HEK293 (cell line): ENCODE measurements around the gene ARHGAP35.

ENCODE experiments used
- CTCF ChIA-PET: fragments of 350-600 bp; formaldehyde crosslinking; extraction: SDS; loops from one replicate; lab custom pipeline; 2021; ENCODE audit warnings: antibody characterized with exemption; lab: Yijun Ruan, JAX
- POLR2A ChIA-PET: fragments of 300-600 bp; formaldehyde crosslinking; extraction: SDS; loops from one replicate; lab custom pipeline; 2020; ENCODE audit warnings: antibody characterized with exemption, inconsistent platforms; lab: Yijun Ruan, JAX
- H3K27ac ChIP-seq: fragments of 200-500 bp; sonication (Bioruptor generic); 2 replicates; pipeline ENCODE4 v1.5.1; 2014; ENCODE audit warnings: low read depth, low read length, control low read depth, inconsistent platforms; ENCODE audit errors: extremely low read depth
- H3K36me3 ChIP-seq, 2 experiments: fragments of 200-500 bp in 1 of 2; sonication (Bioruptor generic) in 1 of 2; 1 replicate in 1 of 2; 2 replicates in 1 of 2; pipeline ENCODE4 v1.5.1; 2014 to 2017; ENCODE audit warnings: inconsistent platforms in 2 of 2, low read length in 2 of 2; ENCODE audit not compliant: control insufficient read depth in 2 of 2, insufficient read depth in 1 of 2
- H3K4me1 ChIP-seq: fragments of 200-500 bp; sonication (Bioruptor generic); 2 replicates; pipeline ENCODE4 v1.5.1; 2014; ENCODE audit warnings: mild to moderate bottlenecking, low read length, inconsistent platforms; ENCODE audit not compliant: control insufficient read depth, insufficient read depth
- H3K4me3 ChIP-seq: 2 replicates; pipeline ENCODE4 v1.5.1; 2011; ENCODE audit warnings: low read depth, mild to moderate bottlenecking, control low read depth, low read length, moderate library complexity
- H3K9me3 ChIP-seq: fragments of 200-500 bp; sonication (Bioruptor generic); 2 replicates; pipeline ENCODE4 v1.5.1; 2014; ENCODE audit warnings: low read depth, low read length, inconsistent platforms; ENCODE audit not compliant: control insufficient read depth, insufficient read depth
- HOXA7 ChIP-seq: sonication (generic); formaldehyde crosslinking; IDR thresholded peaks from 2 replicates; pipeline ENCODE4 v1.8.1; 2022; ENCODE audit warnings: missing genetic modification reagents, borderline replicate concordance
- KLF16 ChIP-seq: fragments of 450-650 bp; formaldehyde crosslinking; IDR thresholded peaks from 2 replicates; pipeline ENCODE4 v1.5.1; 2017; ENCODE audit warnings: missing biosample characterization, missing genetic modification characterization
- MZF1 ChIP-seq: fragments of 450-650 bp; formaldehyde crosslinking; IDR thresholded peaks from 2 replicates; pipeline ENCODE4 v1.5.1; 2017; ENCODE audit warnings: missing biosample characterization, missing genetic modification characterization, borderline replicate concordance
- SALL2 ChIP-seq: fragments of 450-650 bp; formaldehyde crosslinking; IDR thresholded peaks from 2 replicates; pipeline ENCODE4 v1.5.0; 2017; ENCODE audit warnings: missing biosample characterization, mild to moderate bottlenecking, missing genetic modification characterization, borderline replicate concordance
- SP7 ChIP-seq: fragments of 450-650 bp; formaldehyde crosslinking; IDR thresholded peaks from 2 replicates; pipeline ENCODE4 v1.5.1; 2016; ENCODE audit warnings: missing biosample characterization, missing genetic modification characterization
- YY2 ChIP-seq: fragments of 450-650 bp; formaldehyde crosslinking; IDR thresholded peaks from 2 replicates; pipeline ENCODE4 v1.5.1; 2016; ENCODE audit warnings: missing biosample characterization, missing genetic modification characterization
- ZBTB1 ChIP-seq: fragments of 450-650 bp; formaldehyde crosslinking; IDR thresholded peaks from 2 replicates; pipeline ENCODE4 v1.5.1; 2016; ENCODE audit warnings: missing biosample characterization, missing genetic modification characterization
- ZFP69B ChIP-seq: fragments of 450-650 bp; formaldehyde crosslinking; IDR thresholded peaks from 2 replicates; pipeline ENCODE4 v1.5.1; 2016; ENCODE audit warnings: missing biosample characterization, missing genetic modification characterization
- ZNF10 ChIP-seq: fragments of 450-650 bp; formaldehyde crosslinking; IDR thresholded peaks from 2 replicates; pipeline ENCODE4 v1.5.1; 2017; ENCODE audit warnings: missing biosample characterization, missing genetic modification characterization
- ZNF112 ChIP-seq: fragments of 450-650 bp; formaldehyde crosslinking; IDR thresholded peaks from 2 replicates; pipeline ENCODE4 v1.5.0; 2017; ENCODE audit warnings: missing biosample characterization, missing genetic modification characterization
- ZNF19 ChIP-seq: fragments of 450-650 bp; formaldehyde crosslinking; IDR thresholded peaks from 2 replicates; pipeline ENCODE4; 2016; ENCODE audit warnings: missing biosample characterization, missing genetic modification characterization, low read depth
- ZNF2 ChIP-seq: fragments of 450-650 bp; formaldehyde crosslinking; IDR thresholded peaks from 2 replicates; pipeline ENCODE4 v1.5.1; 2016; ENCODE audit warnings: missing biosample characterization, missing genetic modification characterization
- ZNF214 ChIP-seq: fragments of 450-650 bp; formaldehyde crosslinking; IDR thresholded peaks from 2 replicates; pipeline ENCODE4 v1.5.1; 2017; ENCODE audit warnings: missing biosample characterization, mild to moderate bottlenecking, missing genetic modification characterization, borderline replicate concordance
- ZNF394 ChIP-seq: fragments of 450-650 bp; formaldehyde crosslinking; IDR thresholded peaks from 2 replicates; pipeline ENCODE4 v1.5.1; 2016; ENCODE audit warnings: missing biosample characterization, missing genetic modification characterization, mild to moderate bottlenecking, moderate library complexity, borderline replicate concordance
- ZNF416 ChIP-seq: fragments of 450-650 bp; formaldehyde crosslinking; IDR thresholded peaks from 2 replicates; pipeline ENCODE4 v1.5.1; 2016; ENCODE audit warnings: missing biosample characterization, missing genetic modification characterization
- ZNF501 ChIP-seq: fragments of 450-650 bp; formaldehyde crosslinking; IDR thresholded peaks from 2 replicates; pipeline ENCODE4 v1.5.1; 2016; ENCODE audit warnings: missing biosample characterization, missing genetic modification characterization
- ZNF549 ChIP-seq: fragments of 450-650 bp; IDR thresholded peaks from 2 replicates; pipeline ENCODE4 v1.5.1; 2018; ENCODE audit warnings: missing biosample characterization, missing genetic modification characterization, mild to moderate bottlenecking, inconsistent platforms, moderate library complexity
- ZNF560 ChIP-seq: fragments of 450-650 bp; formaldehyde crosslinking; IDR thresholded peaks from 2 replicates; pipeline ENCODE4 v1.5.1; 2017; ENCODE audit warnings: missing biosample characterization, missing genetic modification characterization, borderline replicate concordance
- ZNF596 ChIP-seq: fragments of 450-650 bp; IDR thresholded peaks from 2 replicates; pipeline ENCODE4 v1.5.0; 2018; ENCODE audit warnings: missing biosample characterization, mild to moderate bottlenecking, missing genetic modification characterization, moderate library complexity
- ZNF610 ChIP-seq: fragments of 450-650 bp; formaldehyde crosslinking; IDR thresholded peaks from 2 replicates; pipeline ENCODE4 v1.5.1; 2016; ENCODE audit warnings: missing biosample characterization, missing genetic modification characterization, borderline replicate concordance
- ZNF654 ChIP-seq: fragments of 450-650 bp; formaldehyde crosslinking; IDR thresholded peaks from 2 replicates; pipeline ENCODE4 v1.5.1; 2016; ENCODE audit warnings: low read depth, missing biosample characterization, missing genetic modification characterization
- ZNF776 ChIP-seq: fragments of 450-650 bp; formaldehyde crosslinking; IDR thresholded peaks from 2 replicates; pipeline ENCODE4 v1.5.0; 2017; ENCODE audit warnings: missing biosample characterization, missing genetic modification characterization, borderline replicate concordance
- ZSCAN16 ChIP-seq: fragments of 450-650 bp; formaldehyde crosslinking; IDR thresholded peaks from 2 replicates; pipeline ENCODE4 v1.5.1; 2016; ENCODE audit warnings: missing biosample characterization, missing genetic modification characterization
- ZSCAN30 ChIP-seq: fragments of 450-650 bp; IDR thresholded peaks from 2 replicates; pipeline ENCODE4 v1.5.1; 2018; ENCODE audit warnings: missing biosample characterization, mild to moderate bottlenecking, missing genetic modification characterization, moderate library complexity
- TF ChIP-seq, protein P1 (sequence below): fragments of 450-650 bp; formaldehyde crosslinking; IDR thresholded peaks from 2 replicates; pipeline ENCODE4 v1.5.1; 2017; ENCODE audit warnings: missing biosample characterization, missing genetic modification characterization
- TF ChIP-seq, protein P2 (sequence below): fragments of 450-650 bp; formaldehyde crosslinking; optimal IDR thresholded peaks from 2 replicates; pipeline ENCODE3; 2016; ENCODE audit warnings: missing biosample characterization, mild to moderate bottlenecking, missing genetic modification characterization
- TF ChIP-seq, protein P3 (sequence below): fragments of 450-650 bp; formaldehyde crosslinking; IDR thresholded peaks from 2 replicates; pipeline ENCODE4 v1.5.1; 2016; ENCODE audit warnings: missing biosample characterization, missing genetic modification characterization, low read depth

The ARHGAP35 gene

DNA sequence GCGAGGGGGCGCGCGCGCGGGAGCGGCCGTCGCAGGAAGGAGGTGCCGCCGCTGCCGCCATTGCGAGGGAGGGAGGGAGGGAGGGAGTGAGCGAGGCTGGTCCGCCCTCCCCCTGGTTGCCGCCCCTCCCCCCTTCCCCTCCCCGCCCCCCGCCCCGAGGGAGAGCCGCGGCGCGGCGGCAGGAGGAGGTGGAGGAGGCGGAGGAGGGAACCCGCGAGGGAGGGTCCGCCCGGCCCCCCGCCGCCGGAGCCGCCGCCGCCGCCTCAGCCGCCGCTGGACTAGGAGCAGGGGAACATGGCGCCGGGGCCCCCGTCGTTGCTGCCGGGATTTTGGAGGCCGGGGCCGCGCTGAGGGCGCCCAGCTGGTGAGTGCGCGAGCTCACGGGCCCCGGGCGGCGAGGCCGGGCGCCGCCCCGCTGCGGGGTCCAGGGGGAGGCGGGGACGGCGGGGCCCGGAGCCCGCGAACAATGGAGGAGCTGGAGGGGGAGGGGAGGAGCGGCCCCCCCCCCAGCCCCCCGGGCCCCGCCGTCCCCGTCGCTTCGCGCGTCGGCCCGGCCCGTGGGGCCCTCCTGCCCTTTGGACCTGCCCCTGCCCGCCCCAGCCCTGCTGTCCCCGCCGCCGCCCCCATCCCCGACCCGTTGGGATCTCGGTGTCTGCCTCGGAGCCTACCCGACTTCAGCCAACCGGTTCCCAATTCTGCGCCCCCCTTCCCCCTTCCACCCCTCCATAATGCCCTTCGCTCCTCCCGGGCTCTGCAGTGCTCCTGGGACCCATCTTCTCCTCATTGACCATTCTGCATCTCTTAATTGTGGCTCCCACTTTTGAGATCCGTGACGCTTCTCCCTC lies at the start of gene ARHGAP35:
ARHGAP35 (plus strand) TSS at position 152 of the 845 bp plus-strand sequence. CDS start 57,679 bp downstream, outside the sequence.
- H3K27ac ChIP-seq, result peak within 1 kb of the TSS; percentile 99
- H3K4me3 ChIP-seq, result peak within 1 kb of the TSS; percentile 76
- TF ChIP-seq HOXA7 (CRISPR knock-in tag), result no peak
- TF ChIP-seq ZNF560, result no peak
- TF ChIP-seq SALL2 (tag by site-specific recombination), result no peak
- no peak for TF ChIP-seq ZNF501 (tag by site-specific recombination)
- no peak for TF ChIP-seq ZNF654
- no peak for TF ChIP-seq ZNF416 (tag by site-specific recombination)
- TF ChIP-seq ZNF549 (tag by site-specific recombination), result no peak
- TF ChIP-seq, protein P1, sequence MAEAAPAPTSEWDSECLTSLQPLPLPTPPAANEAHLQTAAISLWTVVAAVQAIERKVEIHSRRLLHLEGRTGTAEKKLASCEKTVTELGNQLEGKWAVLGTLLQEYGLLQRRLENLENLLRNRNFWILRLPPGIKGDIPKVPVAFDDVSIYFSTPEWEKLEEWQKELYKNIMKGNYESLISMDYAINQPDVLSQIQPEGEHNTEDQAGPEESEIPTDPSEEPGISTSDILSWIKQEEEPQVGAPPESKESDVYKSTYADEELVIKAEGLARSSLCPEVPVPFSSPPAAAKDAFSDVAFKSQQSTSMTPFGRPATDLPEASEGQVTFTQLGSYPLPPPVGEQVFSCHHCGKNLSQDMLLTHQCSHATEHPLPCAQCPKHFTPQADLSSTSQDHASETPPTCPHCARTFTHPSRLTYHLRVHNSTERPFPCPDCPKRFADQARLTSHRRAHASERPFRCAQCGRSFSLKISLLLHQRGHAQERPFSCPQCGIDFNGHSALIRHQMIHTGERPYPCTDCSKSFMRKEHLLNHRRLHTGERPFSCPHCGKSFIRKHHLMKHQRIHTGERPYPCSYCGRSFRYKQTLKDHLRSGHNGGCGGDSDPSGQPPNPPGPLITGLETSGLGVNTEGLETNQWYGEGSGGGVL (tag by site-specific recombination), result peak; percentile 4
- TF ChIP-seq KLF16, result no peak
- TF ChIP-seq ZSCAN30 (tag by site-specific recombination), result 0 out of 2 replicates have a peak, but pooled peaks have one; percentile 16
- TF ChIP-seq ZNF214 (tag by site-specific recombination), result no peak
- TF ChIP-seq ZNF394, result 0 out of 2 replicates have a peak, but pooled peaks have one; percentile 36
- TF ChIP-seq ZNF596, result 0 out of 2 replicates have a peak, but pooled peaks have one; percentile 6
- TF ChIP-seq, protein P2, sequence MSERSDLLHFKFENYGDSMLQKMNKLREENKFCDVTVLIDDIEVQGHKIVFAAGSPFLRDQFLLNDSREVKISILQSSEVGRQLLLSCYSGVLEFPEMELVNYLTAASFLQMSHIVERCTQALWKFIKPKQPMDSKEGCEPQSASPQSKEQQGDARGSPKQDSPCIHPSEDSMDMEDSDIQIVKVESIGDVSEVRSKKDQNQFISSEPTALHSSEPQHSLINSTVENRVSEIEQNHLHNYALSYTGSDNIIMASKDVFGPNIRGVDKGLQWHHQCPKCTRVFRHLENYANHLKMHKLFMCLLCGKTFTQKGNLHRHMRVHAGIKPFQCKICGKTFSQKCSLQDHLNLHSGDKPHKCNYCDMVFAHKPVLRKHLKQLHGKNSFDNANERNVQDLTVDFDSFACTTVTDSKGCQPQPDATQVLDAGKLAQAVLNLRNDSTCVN (tag by site-specific recombination), result no peak
- TF ChIP-seq ZNF112, result no peak
- TF ChIP-seq ZNF2 (tag by site-specific recombination), result no peak
- TF ChIP-seq ZBTB1 (tag by site-specific recombination), result no peak
- TF ChIP-seq ZNF10 (tag by site-specific recombination), result no peak
- TF ChIP-seq ZSCAN16, result no peak
- TF ChIP-seq, protein P3, sequence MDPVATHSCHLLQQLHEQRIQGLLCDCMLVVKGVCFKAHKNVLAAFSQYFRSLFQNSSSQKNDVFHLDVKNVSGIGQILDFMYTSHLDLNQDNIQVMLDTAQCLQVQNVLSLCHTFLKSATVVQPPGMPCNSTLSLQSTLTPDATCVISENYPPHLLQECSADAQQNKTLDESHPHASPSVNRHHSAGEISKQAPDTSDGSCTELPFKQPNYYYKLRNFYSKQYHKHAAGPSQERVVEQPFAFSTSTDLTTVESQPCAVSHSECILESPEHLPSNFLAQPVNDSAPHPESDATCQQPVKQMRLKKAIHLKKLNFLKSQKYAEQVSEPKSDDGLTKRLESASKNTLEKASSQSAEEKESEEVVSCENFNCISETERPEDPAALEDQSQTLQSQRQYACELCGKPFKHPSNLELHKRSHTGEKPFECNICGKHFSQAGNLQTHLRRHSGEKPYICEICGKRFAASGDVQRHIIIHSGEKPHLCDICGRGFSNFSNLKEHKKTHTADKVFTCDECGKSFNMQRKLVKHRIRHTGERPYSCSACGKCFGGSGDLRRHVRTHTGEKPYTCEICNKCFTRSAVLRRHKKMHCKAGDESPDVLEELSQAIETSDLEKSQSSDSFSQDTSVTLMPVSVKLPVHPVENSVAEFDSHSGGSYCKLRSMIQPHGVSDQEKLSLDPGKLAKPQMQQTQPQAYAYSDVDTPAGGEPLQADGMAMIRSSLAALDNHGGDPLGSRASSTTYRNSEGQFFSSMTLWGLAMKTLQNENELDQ (tag by site-specific recombination), result no peak
- no peak for TF ChIP-seq ZNF19
- no peak for TF ChIP-seq ZFP69B (tag by site-specific recombination)
- 0 out of 2 replicates have a peak, but pooled peaks have one; percentile 55 for TF ChIP-seq YY2 (tag by site-specific recombination)
- TF ChIP-seq MZF1 (tag by site-specific recombination), result no peak
- TF ChIP-seq SP7 (tag by site-specific recombination), result no peak
- no peak for TF ChIP-seq ZNF776 (tag by site-specific recombination)
- 0 out of 2 replicates have a peak, but pooled peaks have one; percentile 6 for TF ChIP-seq ZNF610
- H3K9me3 ChIP-seq, result no peaks in the 10 kb centered on the region
- H3K4me1 ChIP-seq, result peaks cover 33% of the 10 kb centered on the region
- no peaks in the 10 kb centered on the region for H3K36me3 ChIP-seq
- ChIA-PET CTCF (interaction anchor here (0.5 to 1.3 kb wide), 8 partner anchors 25 to 146 kb away, joined by 3 to 6 read pairs (median 3); no protein-coding TSS in a partner anchor), POLR2A (interaction anchor here (0.5 to 2.2 kb wide), 8 partner anchors 7 to 413 kb away, joined by 3 to 15 read pairs (median 4); partner anchors contain the start of genes AP2S1, SLC1A5 and ZC3H4)
